GM10847 (cell line): Measurements from ENCODE around the gene CKB.

ENCODE experiments used
- POLR2A ChIP-seq: IDR thresholded peaks from 2 replicates; pipeline ENCODE4 v1.6.1; 2011; ENCODE audit not compliant: insufficient read length; ENCODE audit errors: extremely low read depth

The CKB gene

GRCh38 chr14:103522649-103523574 is at the start of gene CKB:
Gene CKB, minus strand, starts transcription at chr14:103522830. Its CDS starts 337 bp downstream, at chr14:103522493.
- TF ChIP-seq POLR2A = no peak

GRCh38 chr14:103569408-103569807 is 46.8 kb upstream of the CKB start:
- no peak for TF ChIP-seq POLR2A

GRCh38 chr14:103568952-103569351 is 46.3 kb upstream of the CKB start:
- TF ChIP-seq POLR2A = no peak

- TF ChIP-seq POLR2A = no peak
These were observed 41.3 kb upstream of the CKB start for GRCh38 chr14:103563844-103564505.

GRCh38 chr14:103563226-103563620 is 40.6 kb upstream of the CKB start:
- TF ChIP-seq POLR2A = no peak

GRCh38 chr14:103562429-103563225 is 40.0 kb upstream of the CKB start, which contains the start of the genes BAG5 and COA8:
Gene BAG5, minus strand, starts transcription at chr14:103562657. Its CDS starts 1,493 bp downstream, at chr14:103561164.
Gene COA8, plus strand, starts transcription at chr14:103562960. Its CDS starts 42 bp downstream, at chr14:103563002.
- TF ChIP-seq POLR2A = peak; percentile 62

- TF ChIP-seq POLR2A = no peak
These were observed 39.5 kb upstream of the CKB start for GRCh38 chr14:103562179-103562428.

- TF ChIP-seq POLR2A = no peak
These were observed 39.0 kb upstream of the CKB start for GRCh38 chr14:103561381-103562178.

GRCh38 chr14:103560691-103561090 is 38.1 kb upstream of the CKB start:
- no peak for TF ChIP-seq POLR2A

- no peak for TF ChIP-seq POLR2A
These were observed 37.1 kb upstream of the CKB start for GRCh38 chr14:103559766-103560165.

GRCh38 chr14:103558071-103558882 is 35.6 kb upstream of the CKB start:
- no peak for TF ChIP-seq POLR2A

- no peak for TF ChIP-seq POLR2A
These were observed 34.5 kb upstream of the CKB start for GRCh38 chr14:103556946-103557758.

GRCh38 chr14:103555559-103556337 is 33.1 kb upstream of the CKB start:
- TF ChIP-seq POLR2A = no peak

GRCh38 chr14:103552846-103553210 is 30.2 kb upstream of the CKB start:
- no peak for TF ChIP-seq POLR2A
